ENCODE results near the gene YEATS4. TPM values are rescaled to one million over a fixed set of nuclear protein-coding genes. Genes with fewer than 3 reads are reported as not detected.

The YEATS4 gene
- total and polyA plus RNA-seq, 9 of the 15 experiments (the other 6 are each of a cell fraction or from before 2014, with no cell fraction given), result 25.9 to 92.2 (median 49.2) TPM

DNA sequence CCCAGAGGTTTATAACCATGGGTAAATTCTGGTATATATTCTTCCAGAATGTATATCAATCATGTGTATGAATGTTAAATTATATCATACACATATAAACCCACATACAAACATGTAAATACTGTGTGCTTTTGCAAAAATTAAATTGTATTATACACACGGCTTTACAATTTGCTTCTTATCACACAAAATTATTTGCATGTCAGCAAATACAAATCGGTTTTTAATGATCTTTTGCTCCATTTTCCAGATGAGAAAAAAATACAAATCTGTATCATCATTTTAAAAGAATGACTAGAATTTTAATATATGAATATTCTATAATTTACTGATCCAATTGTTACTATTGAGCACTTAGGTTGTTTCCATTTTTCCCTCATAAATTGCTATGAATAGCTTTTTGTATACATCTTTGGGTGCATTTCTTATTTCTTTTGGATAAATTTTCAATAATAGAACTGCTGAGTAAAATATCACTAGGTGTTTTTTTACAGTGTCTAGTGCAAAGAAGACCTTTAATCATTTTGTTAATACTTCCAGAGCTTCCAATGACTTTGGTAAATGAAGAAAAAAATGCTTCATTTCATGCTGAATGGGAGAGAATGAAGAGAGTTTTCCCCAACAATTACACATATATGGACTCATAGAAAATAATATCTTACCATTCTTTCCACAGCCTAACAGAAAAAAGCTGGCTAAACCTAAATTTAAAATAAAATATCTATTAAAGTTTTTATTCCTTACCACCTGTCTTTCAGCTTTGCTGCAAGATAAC lies 7.9 kb upstream of the YEATS4 start:
- ATAC-seq, result no peak
- ChIA-PET POLR2A (interaction anchor here (0.6 to 1.2 kb wide), 2 partner anchors 14 to 21 kb away, joined by 3 read pairs; no protein-coding TSS in a partner anchor), CTCF (ENCODE audit: low intra/inter-chr PET ratio) (interaction anchor here (0.7 kb wide), 1 partner anchor 30 kb away, joined by 3 read pairs; no protein-coding TSS in a partner anchor)
- in situ Hi-C loops (cut with MboI), result loop anchor here (10.0 kb wide), 1 partner anchor 223 kb away; no protein-coding TSS in a partner anchor
- H4K20me1 ChIP-seq (replicated peaks; ENCODE audit: control insufficient read depth, insufficient read depth, low read length), result no peaks in the 10 kb centered on the region
- TF ChIP-seq, protein P1, sequence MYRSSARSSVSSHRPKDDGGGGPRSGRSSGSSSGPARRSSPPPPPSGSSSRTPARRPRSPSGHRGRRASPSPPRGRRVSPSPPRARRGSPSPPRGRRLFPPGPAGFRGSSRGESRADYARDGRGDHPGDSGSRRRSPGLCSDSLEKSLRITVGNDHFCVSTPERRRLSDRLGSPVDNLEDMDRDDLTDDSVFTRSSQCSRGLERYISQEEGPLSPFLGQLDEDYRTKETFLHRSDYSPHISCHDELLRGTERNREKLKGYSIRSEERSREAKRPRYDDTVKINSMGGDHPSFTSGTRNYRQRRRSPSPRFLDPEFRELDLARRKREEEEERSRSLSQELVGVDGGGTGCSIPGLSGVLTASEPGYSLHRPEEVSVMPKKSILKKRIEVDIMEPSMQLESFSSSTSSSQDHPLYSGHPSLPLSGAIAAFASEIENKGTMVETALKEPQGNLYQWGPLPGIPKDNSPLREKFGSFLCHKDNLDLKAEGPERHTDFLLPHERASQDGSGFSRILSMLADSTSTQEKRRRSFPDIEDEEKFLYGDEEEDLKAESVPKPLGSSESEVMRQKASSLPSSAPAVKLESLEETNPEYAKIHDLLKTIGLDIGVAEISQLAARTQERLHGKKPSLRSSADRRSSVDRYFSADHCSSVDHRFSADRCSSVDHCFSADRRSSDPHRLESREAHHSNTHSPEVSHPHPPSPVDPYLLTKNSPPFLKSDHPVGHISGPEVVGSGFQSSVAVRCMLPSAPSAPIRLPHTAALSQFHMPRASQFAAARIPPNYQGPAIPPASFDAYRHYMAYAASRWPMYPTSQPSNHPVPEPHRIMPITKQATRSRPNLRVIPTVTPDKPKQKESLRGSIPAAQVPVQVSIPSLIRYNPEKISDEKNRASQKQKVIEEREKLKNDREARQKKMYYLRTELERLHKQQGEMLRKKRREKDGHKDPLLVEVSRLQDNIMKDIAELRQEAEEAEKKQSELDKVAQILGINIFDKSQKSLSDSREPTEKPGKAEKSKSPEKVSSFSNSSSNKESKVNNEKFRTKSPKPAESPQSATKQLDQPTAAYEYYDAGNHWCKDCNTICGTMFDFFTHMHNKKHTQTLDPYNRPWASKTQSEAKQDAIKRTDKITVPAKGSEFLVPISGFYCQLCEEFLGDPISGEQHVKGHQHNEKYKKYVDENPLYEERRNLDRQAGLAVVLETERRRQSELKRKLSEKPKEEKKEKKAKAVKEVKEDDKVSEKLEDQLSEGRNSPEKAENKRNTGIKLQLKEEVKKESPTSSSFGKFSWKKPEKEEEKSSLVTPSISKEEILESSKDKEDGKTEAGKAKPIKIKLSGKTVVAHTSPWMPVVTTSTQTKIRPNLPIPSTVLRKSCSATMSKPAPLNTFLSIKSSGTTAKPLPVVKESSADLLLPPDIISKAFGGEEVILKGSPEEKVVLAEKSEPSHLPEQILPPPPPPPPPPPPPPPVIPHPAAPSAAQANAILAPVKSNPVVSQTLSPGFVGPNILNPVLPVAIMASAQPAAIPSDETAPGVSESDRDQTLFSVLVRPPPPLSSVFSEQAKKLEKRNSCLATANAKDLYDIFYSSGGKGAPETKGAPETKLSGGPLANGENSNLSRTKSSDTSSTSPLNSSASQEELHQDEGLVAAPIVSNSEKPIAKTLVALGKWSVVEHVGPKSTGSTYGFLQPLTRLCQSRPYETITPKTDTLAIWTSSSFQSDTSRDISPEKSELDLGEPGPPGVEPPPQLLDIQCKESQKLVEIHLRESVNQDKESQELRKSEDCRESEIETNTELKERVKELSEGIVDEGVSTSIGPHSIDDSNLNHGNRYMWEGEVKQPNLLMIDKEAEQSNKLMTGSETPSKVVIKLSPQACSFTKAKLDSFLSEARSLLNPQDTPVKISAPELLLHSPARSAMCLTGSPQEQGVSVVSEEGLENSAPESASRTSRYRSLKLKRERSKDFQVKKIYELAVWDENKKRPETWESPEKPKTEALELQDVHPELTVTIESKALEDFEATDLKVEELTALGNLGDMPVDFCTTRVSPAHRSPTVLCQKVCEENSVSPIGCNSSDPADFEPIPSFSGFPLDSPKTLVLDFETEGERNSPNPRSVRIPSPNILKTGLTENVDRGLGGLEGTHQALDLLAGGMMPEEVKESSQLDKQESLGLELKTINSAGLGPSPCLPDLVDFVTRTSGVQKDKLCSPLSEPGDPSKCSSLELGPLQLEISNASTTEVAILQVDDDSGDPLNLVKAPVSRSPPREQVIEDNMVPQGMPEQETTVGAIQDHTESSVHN (IDR thresholded peaks at IDR 0.05; ENCODE audit: borderline replicate concordance in 1 of 2, low read depth in 1 of 2), result no peak
- TF ChIP-seq HDAC8 (tag; IDR thresholded peaks at IDR 0.05) (no peak), MBD2 (IDR thresholded peaks at IDR 0.05; ENCODE audit: borderline replicate concordance, low read depth) (no peak), C11orf30 (IDR thresholded peaks at IDR 0.05; ENCODE audit: low read depth) (peak; percentile 56; the same call in 1 of the 2 replicates), MAFF (IDR thresholded peaks at IDR 0.05; ENCODE audit: low read length) (peak; percentile 44), ZNF316 (IDR thresholded peaks at IDR 0.05) (peak; percentile 80)
- intact Hi-C loops (cut with micrococcal nuclease), result loop anchor here (10.0 kb wide), 2 partner anchors 123 to 197 kb away; partner anchors contain the start of gene FRS2
- no peak overlapping the region for H3K4me3 ChIP-seq
- no peaks in the 10 kb centered on the region for H3K79me2 ChIP-seq (ENCODE audit: control insufficient read depth, insufficient read depth, low read length)
- H3K9me1 ChIP-seq (ENCODE audit: control insufficient read depth, insufficient read depth, low read length), result no peaks in the 10 kb centered on the region
- BruUV-seq (replicated peaks), result no TSS peak
- H3K4me2 ChIP-seq (ENCODE audit: insufficient read depth, low read length), result no peak overlapping the region
- no peaks in the 10 kb centered on the region for H3K27me3 ChIP-seq (ENCODE audit: control insufficient read depth in 2 of 2, insufficient read depth in 2 of 2, low read length in 2 of 2)
- FAIRE-seq, result no peak
- H3K4me1 ChIP-seq (replicated peaks in 1 of 2; ENCODE audit: control insufficient read depth in 2 of 2, insufficient read depth in 2 of 2, low read length in 2 of 2), result peaks cover 4 to 12% of the 10 kb centered on the region in 2 experiments; a peak in 3 of 5 replicates
- no peaks in the 10 kb centered on the region for H3K9me3 ChIP-seq (replicated peaks; ENCODE audit: control insufficient read depth, insufficient read depth, low read depth, low read length)
- DNase-seq (ENCODE audit: extremely low read depth in 1 of 4, low spot score in 3 of 4), result no peak
- no peak overlapping the region for H3K9ac ChIP-seq (ENCODE audit: insufficient read depth in 1 of 2, low read depth in 2 of 2, low read length in 2 of 2)
- no peak overlapping the region for H3K27ac ChIP-seq (ENCODE audit: extremely low read depth, low read depth, low read length)
- 54% methylated on average over 2 of the region's 2 CpGs for WGBS (ENCODE audit: insufficient coverage, low coverage, missing lambda C conversion rate)
- no peak overlapping the region for H2AFZ ChIP-seq (ENCODE audit: low read depth, low read length)
- H3K36me3 ChIP-seq (ENCODE audit: control insufficient read depth, insufficient read depth, low read length), result no peaks in the 10 kb centered on the region
